Fibroblast of villous mesenchyme (primary cell): ENCODE data around the gene MFAP2. TPM values are rescaled to one million over a fixed set of nuclear protein-coding genes. Genes with fewer than 3 reads are reported as not detected.

Experiments used
- DNase-seq: peaks from one replicate; pipeline ENCODE4 v3.0.0-alpha.2; 2010; ENCODE audit warnings: low read depth
- H3K4me3 ChIP-seq: 2 replicates; pipeline ENCODE4 v1.5.1; 2011; ENCODE audit warnings: low read depth, mild to moderate bottlenecking, low read length
- total RNA-seq: library from RNA; depleted of rRNA; stranded (reverse); fragments of >200 nt; gene quantifications from 2 replicates; pipeline ENCODE4 v1.2.3, GENCODE V29; 2012
- TF ChIP-seq, protein P1 (sequence below): IDR thresholded peaks from 2 replicates; pipeline ENCODE4 v1.5.1; 2012; ENCODE audit warnings: low read depth, mild to moderate bottlenecking, low read length; ENCODE audit not compliant: insufficient read depth

Gene MFAP2
- total RNA-seq, 1 donor, result 33.2 TPM

- TF ChIP-seq, protein P1, sequence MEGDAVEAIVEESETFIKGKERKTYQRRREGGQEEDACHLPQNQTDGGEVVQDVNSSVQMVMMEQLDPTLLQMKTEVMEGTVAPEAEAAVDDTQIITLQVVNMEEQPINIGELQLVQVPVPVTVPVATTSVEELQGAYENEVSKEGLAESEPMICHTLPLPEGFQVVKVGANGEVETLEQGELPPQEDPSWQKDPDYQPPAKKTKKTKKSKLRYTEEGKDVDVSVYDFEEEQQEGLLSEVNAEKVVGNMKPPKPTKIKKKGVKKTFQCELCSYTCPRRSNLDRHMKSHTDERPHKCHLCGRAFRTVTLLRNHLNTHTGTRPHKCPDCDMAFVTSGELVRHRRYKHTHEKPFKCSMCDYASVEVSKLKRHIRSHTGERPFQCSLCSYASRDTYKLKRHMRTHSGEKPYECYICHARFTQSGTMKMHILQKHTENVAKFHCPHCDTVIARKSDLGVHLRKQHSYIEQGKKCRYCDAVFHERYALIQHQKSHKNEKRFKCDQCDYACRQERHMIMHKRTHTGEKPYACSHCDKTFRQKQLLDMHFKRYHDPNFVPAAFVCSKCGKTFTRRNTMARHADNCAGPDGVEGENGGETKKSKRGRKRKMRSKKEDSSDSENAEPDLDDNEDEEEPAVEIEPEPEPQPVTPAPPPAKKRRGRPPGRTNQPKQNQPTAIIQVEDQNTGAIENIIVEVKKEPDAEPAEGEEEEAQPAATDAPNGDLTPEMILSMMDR, result no peak
- no peak for DNase-seq
- no peak overlapping the region for H3K4me3 ChIP-seq
These were observed 54.6 kb downstream of the MFAP2 start for GRCh38 chr1:16925635-16926490.

DNA sequence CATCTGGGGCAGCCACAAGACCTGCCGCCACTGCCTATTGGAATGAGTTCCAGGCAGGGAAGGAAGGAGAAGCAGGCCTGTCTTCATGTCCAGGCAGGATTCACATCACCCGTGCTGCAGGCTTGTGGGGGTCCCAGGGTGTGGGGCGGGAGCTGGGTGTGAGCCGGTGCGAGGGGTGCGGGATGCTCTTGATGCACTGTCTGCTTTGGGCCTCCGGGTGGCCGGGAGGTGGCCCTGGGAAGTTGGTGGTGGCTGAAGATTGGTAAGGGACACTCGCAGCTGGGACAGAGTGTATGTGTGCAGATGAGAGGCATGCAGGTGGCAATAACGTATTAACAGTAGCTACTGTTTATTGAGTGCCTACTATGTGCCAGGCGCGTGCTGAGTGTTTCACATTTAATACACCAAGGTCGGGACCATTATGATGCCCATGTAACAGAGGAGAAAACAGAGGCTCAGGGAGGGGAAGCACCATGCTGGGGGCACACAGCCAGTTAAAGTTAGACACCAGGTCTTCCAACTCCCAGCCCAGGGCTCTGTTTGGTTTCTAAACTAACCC is 55.4 kb downstream of the MFAP2 start:
- TF ChIP-seq, protein P1, result no peak
- no peak for DNase-seq
- H3K4me3 ChIP-seq, result no peak overlapping the region

Other genes starting within 250 kb of the MFAP2 start
- under 0.01 TPM in 1 of 2 replicates, not detected in the other for gene RNU1-4, start 240.1 kb downstream of the MFAP2 start, total RNA-seq
- gene RNU1-2, start 84.6 kb downstream of the MFAP2 start, total RNA-seq, result under 0.01 TPM in 1 of 2 replicates, not detected in the other
- gene CROCC, start 58.7 kb downstream of the MFAP2 start, total RNA-seq, result 13.8 and 22.2 TPM in 2 replicates
- 40.2 and 42.2 TPM in 2 replicates for gene ATP13A2, start 31.3 kb upstream of the MFAP2 start, total RNA-seq
- 123 and 129 TPM in 2 replicates for gene SDHB, start 73.4 kb upstream of the MFAP2 start, total RNA-seq
- gene PADI2, start 138.8 kb upstream of the MFAP2 start, total RNA-seq, result under 0.01 and 0.43 TPM in 2 replicates
- 0.43 and 0.64 TPM in 2 replicates for gene PADI1, start 224.5 kb upstream of the MFAP2 start, total RNA-seq